NB4 (cell line): Measurements from ENCODE around the gene LCMT1.

Source experiments
- MAX ChIP-seq: IDR thresholded peaks from 2 replicates; pipeline ENCODE4 v1.6.1; 2011; ENCODE audit warnings: low read depth, low read length
- MYC ChIP-seq: IDR thresholded peaks from 2 replicates; pipeline ENCODE4 v1.6.1; 2011; ENCODE audit warnings: low read depth, low read length
- POLR2A ChIP-seq: IDR thresholded peaks from 2 replicates; pipeline ENCODE4 v1.6.1; 2011; ENCODE audit warnings: mild to moderate bottlenecking; ENCODE audit not compliant: insufficient read length; ENCODE audit errors: extremely low read depth
- TF ChIP-seq, protein P1 (sequence below): IDR thresholded peaks from one replicate; pipeline ENCODE4 v1.5.1; 2012; ENCODE audit warnings: low read depth, low read length

- TF ChIP-seq, protein P1, sequence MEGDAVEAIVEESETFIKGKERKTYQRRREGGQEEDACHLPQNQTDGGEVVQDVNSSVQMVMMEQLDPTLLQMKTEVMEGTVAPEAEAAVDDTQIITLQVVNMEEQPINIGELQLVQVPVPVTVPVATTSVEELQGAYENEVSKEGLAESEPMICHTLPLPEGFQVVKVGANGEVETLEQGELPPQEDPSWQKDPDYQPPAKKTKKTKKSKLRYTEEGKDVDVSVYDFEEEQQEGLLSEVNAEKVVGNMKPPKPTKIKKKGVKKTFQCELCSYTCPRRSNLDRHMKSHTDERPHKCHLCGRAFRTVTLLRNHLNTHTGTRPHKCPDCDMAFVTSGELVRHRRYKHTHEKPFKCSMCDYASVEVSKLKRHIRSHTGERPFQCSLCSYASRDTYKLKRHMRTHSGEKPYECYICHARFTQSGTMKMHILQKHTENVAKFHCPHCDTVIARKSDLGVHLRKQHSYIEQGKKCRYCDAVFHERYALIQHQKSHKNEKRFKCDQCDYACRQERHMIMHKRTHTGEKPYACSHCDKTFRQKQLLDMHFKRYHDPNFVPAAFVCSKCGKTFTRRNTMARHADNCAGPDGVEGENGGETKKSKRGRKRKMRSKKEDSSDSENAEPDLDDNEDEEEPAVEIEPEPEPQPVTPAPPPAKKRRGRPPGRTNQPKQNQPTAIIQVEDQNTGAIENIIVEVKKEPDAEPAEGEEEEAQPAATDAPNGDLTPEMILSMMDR, result no peak
- TF ChIP-seq POLR2A (peak; percentile 53), MYC (no peak), MAX (peak; percentile 53; the same call in 1 of the 2 replicates)
Observed at GRCh38 chr16:25111403-25112166, at the start of gene LCMT1.
